Liver (tissue), 9 donors: Measurements from ENCODE around the gene TGFB1I1. TPM values are rescaled to one million over a fixed set of nuclear protein-coding genes. Genes with fewer than 3 reads are reported as not detected.

ENCODE experiments used
- DNase-seq: peaks from one replicate; pipeline ENCODE4 v3.0.0-alpha.2; 2017; ENCODE audit warnings: low spot score
- H3K27ac ChIP-seq, 2 donors: one replicate each; pipeline ENCODE4 v1.7.0; 2013; ENCODE audit warnings: inconsistent platforms in 2 of 2, low read length in 2 of 2, control low read depth in 1 of 2, low read depth in 1 of 2, mild to moderate bottlenecking in 1 of 2
- H3K27me3 ChIP-seq, 4 donors: one replicate each; pipeline versions ENCODE4 v1.6.1 to v1.7.0; 2013; ENCODE audit warnings: low read length in 3 of 4, inconsistent platforms in 1 of 4, mild to moderate bottlenecking in 1 of 4, moderate library complexity in 1 of 4; ENCODE audit not compliant: control insufficient read depth in 4 of 4, insufficient read depth in 4 of 4
- H3K36me3 ChIP-seq, 4 donors: one replicate each; pipeline versions ENCODE4 v1.6.1 to v1.7.0; 2013; ENCODE audit warnings: low read length in 3 of 4, mild to moderate bottlenecking in 3 of 4, low read depth in 1 of 4, moderate library complexity in 1 of 4; ENCODE audit not compliant: control insufficient read depth in 4 of 4, insufficient read depth in 3 of 4
- H3K4me1 ChIP-seq, 4 donors: one replicate each; pipeline versions ENCODE4 v1.6.1 to v1.7.0; 2013; ENCODE audit warnings: low read length in 3 of 4, mild to moderate bottlenecking in 3 of 4, moderate library complexity in 1 of 4; ENCODE audit not compliant: control insufficient read depth in 4 of 4, insufficient read depth in 4 of 4
- H3K4me3 ChIP-seq, 3 donors: one replicate each; pipeline versions ENCODE4 v1.6.1 to v1.7.0; 2013; ENCODE audit warnings: low read length in 3 of 3, control low read depth in 1 of 3, low read depth in 1 of 3, mild to moderate bottlenecking in 1 of 3
- H3K9ac ChIP-seq, 2 donors: one replicate each; pipeline ENCODE4 v1.7.0; 2013; ENCODE audit warnings: low read length in 2 of 2, mild to moderate bottlenecking in 2 of 2, moderate library complexity in 2 of 2, control low read depth in 1 of 2, low read depth in 1 of 2
- H3K9me3 ChIP-seq, 4 donors: one replicate each; pipeline versions ENCODE4 v1.6.1 to v1.7.0; 2013; ENCODE audit warnings: low read length in 3 of 4; ENCODE audit not compliant: control insufficient read depth in 4 of 4
- CTCF ChIP-seq: fragments of 150-350 bp; IDR thresholded peaks from 2 replicates; pipeline ENCODE4 v1.5.1; 2017; ENCODE audit warnings: improper control_type of control experiment, low read depth, low read length; ENCODE audit not compliant: missing input control
- EGR1 ChIP-seq, 2 donors: IDR thresholded peaks; 2 replicates each; pipeline ENCODE4 v1.6.1; 2016 to 2018; ENCODE audit warnings: antibody characterized with exemption in 2 of 2, low read depth in 2 of 2
- FOXA1 ChIP-seq: IDR thresholded peaks from 2 replicates; pipeline ENCODE4 v1.6.1; 2016; ENCODE audit warnings: antibody characterized with exemption
- FOXA2 ChIP-seq: IDR thresholded peaks from 2 replicates; pipeline ENCODE4 v1.6.1; 2016; ENCODE audit warnings: antibody characterized with exemption
- GABPA ChIP-seq, 2 donors: IDR thresholded peaks in 1 of 2; conservative IDR thresholded peaks in 1 of 2; 2 replicates each; pipeline ENCODE4 v1.6.1; 2016; ENCODE audit warnings: antibody characterized with exemption in 2 of 2, mild to moderate bottlenecking in 1 of 2, moderate library complexity in 1 of 2
- HNF4G ChIP-seq: IDR thresholded peaks from 2 replicates; pipeline ENCODE4 v1.6.1; 2016; ENCODE audit warnings: antibody characterized with exemption
- NR2F2 ChIP-seq: IDR thresholded peaks from 2 replicates; pipeline ENCODE4 v1.6.1; 2016; ENCODE audit warnings: antibody characterized with exemption
- RXRA ChIP-seq, 2 donors: IDR thresholded peaks; 2 replicates each; pipeline ENCODE4 v1.6.1; 2017 to 2018; ENCODE audit warnings: antibody characterized with exemption in 2 of 2, mild to moderate bottlenecking in 1 of 2
- ZBTB33 ChIP-seq: IDR thresholded peaks from 2 replicates; pipeline ENCODE4 v1.6.1; 2016; ENCODE audit warnings: antibody characterized with exemption
- WGBS: extraction: QIAGEN DNeasy Blood & Tissue Kit; methylation state at CpG from one replicate; pipeline ENCODE4 v1.1.7; 2013; 5-methylcytosine and 5-hydroxymethylcytosine counted together
- polyA plus RNA-seq, 2 donors: library from polyadenylated mRNA; stranded (reverse) in 1 of 2; unstranded in 1 of 2; fragments of 200-250 nt in 1 of 2; fragments of >200 nt in 1 of 2; fragmentation: Nextera tagmentation in 1 of 2; extraction: Ambion mirVana in 1 of 2; gene quantifications; one replicate each; pipeline versions ENCODE4 v1.2.1 to v1.2.3, GENCODE V29; 2013 to 2015
- total RNA-seq, 2 donors: library from RNA; depleted of rRNA; stranded (reverse); fragments of >200 nt; gene quantifications; one replicate each; pipeline ENCODE4 v1.2.3, GENCODE V29; 2014
- TF ChIP-seq, protein P1 (sequence below): IDR thresholded peaks from 2 replicates; pipeline ENCODE4 v1.6.1; 2016; ENCODE audit warnings: antibody characterized with exemption
- donor health status: healthy.
- donor health status: healthy.
- donor health status: healthy.
- donor health status: healthy.
- donor health status: healthy.

Gene TGFB1I1
- total and polyA plus RNA-seq, 4 donors, result 4.2 to 8.3 (median 5.8) TPM

GRCh38 chr16:31487071-31487719, 15.2 kb downstream of the TGFB1I1 start:
- Histone ChIP-seq H3K9ac (no peak overlapping the region), H3K36me3 (peaks cover 0 to 19% (median 5%) of the 10 kb centered on the region in 4 donors), H3K4me1 (peaks cover 3 to 17% (median 11%) of the 10 kb centered on the region in 4 donors), H3K27ac (no peak overlapping the region), H3K27me3 (no peaks in the 10 kb centered on the region), H3K4me3 (peak overlapping the region in 2 of 3 donors; percentile 45 to 54), H3K9me3 (no peaks in the 10 kb centered on the region)
- no peak for DNase-seq
- WGBS, result 15% methylated on average over 48 of the region's 48 CpGs
- no peak for TF ChIP-seq EGR1 (IDR thresholded peaks at IDR 0.05; ENCODE audit: low read depth in 2 of 2)

DNA sequence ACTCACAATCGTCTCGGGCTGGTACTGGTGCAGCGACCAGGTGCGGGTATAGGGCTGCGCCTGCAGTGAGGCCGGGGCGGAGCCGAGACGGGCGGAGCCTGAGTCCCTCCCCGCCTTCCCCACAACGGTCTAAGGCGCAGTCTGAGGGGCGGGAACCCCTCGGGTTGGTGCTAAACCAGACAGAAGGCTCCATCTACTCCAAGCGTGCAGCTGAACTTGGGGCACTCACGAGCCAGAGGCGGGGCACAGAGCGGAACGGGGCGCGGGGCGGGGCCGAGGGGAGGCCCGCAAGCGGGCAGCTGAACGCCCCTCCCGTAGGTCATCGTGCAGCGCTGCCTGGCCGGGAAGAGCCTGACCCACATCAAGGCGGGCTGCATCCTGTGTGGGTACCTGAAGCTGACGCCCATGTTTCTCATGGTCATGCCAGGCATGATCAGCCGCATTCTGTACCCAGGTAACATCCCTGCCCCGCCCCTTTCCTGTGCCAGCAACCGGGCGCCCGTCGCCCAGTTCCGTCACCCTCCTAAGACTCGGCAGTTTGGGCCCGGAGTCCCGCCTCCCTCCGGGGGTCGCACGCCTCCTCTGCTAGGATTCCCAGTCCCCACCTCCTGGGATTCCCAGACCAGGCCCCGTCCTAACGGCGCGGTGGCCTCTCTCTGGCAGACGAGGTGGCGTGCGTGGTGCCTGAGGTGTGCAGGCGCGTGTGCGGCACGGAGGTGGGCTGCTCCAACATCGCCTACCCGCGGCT, 15.9 kb downstream of the TGFB1I1 start:
- WGBS, result 2% methylated on average over 60 of the region's 60 CpGs
- H3K4me1 ChIP-seq, result peaks cover 3 to 17% (median 11%) of the 10 kb centered on the region in 4 donors
- no peak overlapping the region for H3K27ac ChIP-seq
- TF ChIP-seq, protein P1, sequence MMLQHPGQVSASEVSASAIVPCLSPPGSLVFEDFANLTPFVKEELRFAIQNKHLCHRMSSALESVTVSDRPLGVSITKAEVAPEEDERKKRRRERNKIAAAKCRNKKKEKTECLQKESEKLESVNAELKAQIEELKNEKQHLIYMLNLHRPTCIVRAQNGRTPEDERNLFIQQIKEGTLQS, result no peak
- TF ChIP-seq FOXA2 (no peak), RXRA (IDR thresholded peaks at IDR 0.05) (no peak), NR2F2 (no peak)
- H3K27me3 ChIP-seq, result no peaks in the 10 kb centered on the region
- H3K36me3 ChIP-seq, result peaks cover 0 to 26% (median 9%) of the 10 kb centered on the region in 4 donors
- no peak overlapping the region for H3K9ac ChIP-seq
- peak; percentile 69 for DNase-seq
- no peaks in the 10 kb centered on the region for H3K9me3 ChIP-seq
- peak overlapping the region; percentile 45 to 54 (median 49) for H3K4me3 ChIP-seq

DNA sequence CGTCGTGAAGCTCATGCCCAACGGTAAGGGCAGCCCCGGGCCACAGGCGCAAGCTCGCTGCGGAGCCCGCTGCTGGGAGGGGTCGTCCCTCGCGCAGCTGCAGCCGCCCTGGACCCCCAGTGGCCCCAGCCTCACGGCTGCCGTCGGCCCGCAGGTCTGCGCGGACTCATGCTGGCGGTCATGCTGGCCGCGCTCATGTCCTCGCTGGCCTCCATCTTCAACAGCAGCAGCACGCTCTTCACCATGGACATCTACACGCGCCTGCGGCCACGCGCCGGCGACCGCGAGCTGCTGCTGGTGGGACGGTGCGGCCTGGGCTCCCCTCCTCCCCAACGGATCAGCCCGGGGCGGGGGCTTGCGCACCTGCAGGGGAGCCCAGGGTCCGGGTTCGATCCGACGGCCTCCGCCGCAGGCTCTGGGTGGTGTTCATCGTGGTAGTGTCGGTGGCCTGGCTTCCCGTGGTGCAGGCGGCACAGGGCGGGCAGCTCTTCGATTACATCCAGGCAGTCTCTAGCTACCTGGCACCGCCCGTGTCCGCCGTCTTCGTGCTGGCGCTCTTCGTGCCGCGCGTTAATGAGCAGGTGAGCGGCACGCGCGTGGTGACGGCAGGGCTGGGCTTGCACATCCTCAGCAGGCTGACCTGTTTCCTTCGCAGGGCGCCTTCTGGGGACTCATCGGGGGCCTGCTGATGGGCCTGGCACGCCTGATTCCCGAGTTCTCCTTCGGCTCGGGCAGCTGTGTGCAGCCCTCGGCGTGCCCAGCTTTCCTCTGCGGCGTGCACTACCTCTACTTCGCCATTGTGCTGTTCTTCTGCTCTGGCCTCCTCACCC, 16.7 kb downstream of the TGFB1I1 start:
- Histone ChIP-seq H3K4me3 (peak overlapping the region in 1 of 3 donors; percentile 54), H3K27me3 (no peaks in the 10 kb centered on the region), H3K9me3 (no peaks in the 10 kb centered on the region), H3K9ac (no peak overlapping the region), H3K36me3 (peaks cover 3 to 34% (median 14%) of the 10 kb centered on the region in 4 donors), H3K4me1 (peaks cover 3 to 17% (median 11%) of the 10 kb centered on the region in 4 donors), H3K27ac (no peak overlapping the region)
- WGBS, result 50% methylated on average over 77 of the region's 77 CpGs
- DNase-seq, result no peak
- TF ChIP-seq RXRA (IDR thresholded peaks at IDR 0.05), result no peak
- TF ChIP-seq FOXA1, result no peak
- TF ChIP-seq HNF4G, result no peak
- no peak for TF ChIP-seq ZBTB33
- no peak for TF ChIP-seq CTCF
- no peak for TF ChIP-seq GABPA (IDR thresholded peaks at IDR 0.05 in 1 of 2, conservative IDR thresholded peaks at IDR 0.05 in 1 of 2)
